Kidney (tissue), 14 donors: Measurements from ENCODE around the gene FOXA1. TPM values are rescaled to one million over a fixed set of nuclear protein-coding genes. Genes with fewer than 3 reads are reported as not detected.

Experiments used
- DNase-seq, 5 donors: peaks; one replicate each; pipeline ENCODE4 v3.0.0-alpha.2; 2013 to 2020
- FAIRE-seq: peaks from 2 replicates; lab custom pipeline; 2012; peaks lifted over from hg19 to GRCh38; lab: Jason Lieb, UNC
- H3K27ac ChIP-seq, 2 donors: one replicate each; pipeline ENCODE4 v1.7.0; 2013; ENCODE audit warnings: low read depth in 2 of 2, low read length in 2 of 2, inconsistent platforms in 1 of 2
- H3K27me3 ChIP-seq: one replicate; pipeline ENCODE4 v1.7.1; 2013; ENCODE audit warnings: low read length, inconsistent platforms; ENCODE audit not compliant: control insufficient read depth, insufficient read depth
- H3K36me3 ChIP-seq, 3 donors: one replicate each; pipeline versions ENCODE4 v1.7.0 to v1.7.1; 2013; ENCODE audit warnings: low read length in 3 of 3, control low read depth in 1 of 3, inconsistent platforms in 1 of 3; ENCODE audit not compliant: insufficient read depth in 3 of 3, control insufficient read depth in 2 of 3
- H3K4me1 ChIP-seq, 3 donors: one replicate each; pipeline versions ENCODE4 v1.7.0 to v1.7.1; 2013; ENCODE audit warnings: low read length in 3 of 3, inconsistent platforms in 1 of 3, low read depth in 1 of 3; ENCODE audit not compliant: control insufficient read depth in 2 of 3, insufficient read depth in 2 of 3
- H3K4me3 ChIP-seq, 3 donors: one replicate each; pipeline versions ENCODE4 v1.7.0 to v1.8.1; 2013; ENCODE audit warnings: low read length in 3 of 3, control low read depth in 1 of 3, inconsistent platforms in 1 of 3
- H3K9ac ChIP-seq, 3 donors: one replicate each; pipeline versions ENCODE4 v1.7.0 to v1.7.1; 2013; ENCODE audit warnings: low read length in 3 of 3, control low read depth in 1 of 3, inconsistent platforms in 1 of 3
- H3K9me3 ChIP-seq, 3 donors: one replicate each; pipeline versions ENCODE4 v1.7.0 to v1.7.1; 2013; ENCODE audit warnings: low read length in 3 of 3, control low read depth in 1 of 3, inconsistent platforms in 1 of 3; ENCODE audit not compliant: control insufficient read depth in 2 of 3, insufficient read depth in 1 of 3
- CTCF ChIP-seq: IDR thresholded peaks from 3 replicates; pipeline ENCODE4 v1.5.1; 2012; ENCODE audit warnings: mild to moderate bottlenecking, moderate library complexity, borderline replicate concordance; ENCODE audit not compliant: insufficient read depth; ENCODE audit errors: extremely low read depth
- intact Hi-C: fragments of 100-400 bp; cut with DNase I; formaldehyde crosslinking; loops from one replicate; pipeline ENCODE4 v1.11.1; 2022
- polyA plus RNA-seq: library from polyadenylated mRNA; stranded (reverse); fragments of 350-450 nt; fragmentation: Illumina TruSeq; extraction: RNeasy Lipid Tissue Mini Kit (QIAGEN cat#74804); gene quantifications from one replicate; pipeline ENCODE4 v1.2.3, GENCODE V29; 2014; ENCODE audit warnings: low read depth, low replicate concordance; ENCODE audit not compliant: insufficient read depth
- total RNA-seq: library from RNA; stranded (reverse); fragmentation: NEBNext Ultra II Directional; extraction: Animal tissue kit (Norgen Biotek cat#: 25700); gene quantifications from one replicate; pipeline ENCODE4 v1.2.1, GENCODE V29; 2021
- donor health status: control.
- donor health status: control.
- donor health status: control.
- donor health status: control.
- donor health status: control.
- donor health status: DM: yes; HTN: yes; CAD: no.
- donor health status: Normal renal cell carcinoma (clear cell type).

The FOXA1 gene
- total and polyA plus RNA-seq, 2 donors from 2014 or later, result not detected

- DNase-seq (no peak), FAIRE-seq (no peak)
- H3K27me3 ChIP-seq, result peaks cover 10% of the 10 kb centered on the region
- H3K4me3 ChIP-seq, result no peak overlapping the region
- H3K9me3 ChIP-seq, result peaks cover 0 to 17% (median 8%) of the 10 kb centered on the region in 3 donors
- TF ChIP-seq CTCF, result no peak
- no peak overlapping the region for H3K9ac ChIP-seq
- H3K27ac ChIP-seq, result no peak overlapping the region
- intact Hi-C loops, result no loop called here
- no peaks in the 10 kb centered on the region for H3K36me3 ChIP-seq
- H3K4me1 ChIP-seq, result no peaks in the 10 kb centered on the region
Observed at GRCh38 chr14:37617864-37618365, 22.9 kb upstream of the FOXA1 start.

DNA sequence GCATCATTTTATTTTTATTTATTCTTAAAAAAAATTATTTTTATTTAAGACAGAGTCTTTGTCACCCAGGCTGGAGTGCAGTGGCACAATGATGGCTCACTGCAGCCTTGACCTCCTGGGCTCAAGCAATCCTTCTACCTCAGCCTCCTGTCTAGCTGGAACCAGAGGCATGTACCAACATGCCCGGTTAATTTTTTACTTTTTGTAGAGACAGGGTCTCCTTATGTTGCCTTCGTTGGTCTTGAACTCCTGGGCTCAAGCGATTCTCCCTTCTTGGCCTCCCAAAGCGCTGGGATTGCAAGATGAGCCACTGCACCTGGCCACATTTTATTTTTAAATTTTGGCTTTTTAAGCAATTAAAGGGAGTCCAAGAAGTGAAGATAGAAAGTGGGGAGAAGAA lies 21.8 kb upstream of the FOXA1 start:
- FAIRE-seq, result no peak
- no peak for DNase-seq
- Histone ChIP-seq H3K4me3 (no peak overlapping the region), H3K27ac (no peak overlapping the region), H3K9ac (no peak overlapping the region), H3K27me3 (peaks cover 12% of the 10 kb centered on the region), H3K9me3 (peaks cover 0 to 17% (median 10%) of the 10 kb centered on the region in 3 donors), H3K4me1 (no peaks in the 10 kb centered on the region), H3K36me3 (no peaks in the 10 kb centered on the region)
- TF ChIP-seq CTCF, result no peak
- intact Hi-C loops, result no loop called here

GRCh38 chr14:37615582-37616289 lies 20.7 kb upstream of the FOXA1 start:
- Histone ChIP-seq H3K36me3 (no peaks in the 10 kb centered on the region), H3K9ac (no peak overlapping the region), H3K9me3 (peaks cover 0 to 17% (median 10%) of the 10 kb centered on the region in 3 donors), H3K27me3 (peaks cover 9% of the 10 kb centered on the region), H3K27ac (no peak overlapping the region), H3K4me3 (no peak overlapping the region), H3K4me1 (no peaks in the 10 kb centered on the region)
- TF ChIP-seq CTCF, result no peak
- FAIRE-seq, result no peak
- intact Hi-C loops, result no loop called here
- DNase-seq, result no peak
